ENCODE results near the gene PTPRK. TPM values are rescaled to one million over a fixed set of nuclear protein-coding genes. Genes with fewer than 3 reads are reported as not detected.
A peak's percentile ranks its signal among the peaks of the same experiment; 100 is the strongest.

The PTPRK gene
- total and polyA plus RNA-seq, 7 donors, result 6.0 to 51.3 (median 46.7) TPM

GRCh38 chr6:128149796-128150195 lies 370.6 kb downstream of the PTPRK start:
- no peaks in the 10 kb centered on the region for H3K9me3 ChIP-seq
- WGBS, 2 donors, result 98 to 99% methylated on average over 1 of the region's 1 CpG
- no peak for TF ChIP-seq POLR2A (IDR thresholded peaks at IDR 0.05)
- TF ChIP-seq EP300 (IDR thresholded peaks at IDR 0.05), result no peak
- TF ChIP-seq CTCF (IDR thresholded peaks at IDR 0.05), result no peak
- TF ChIP-seq POLR2AphosphoS5 (IDR thresholded peaks at IDR 0.05), result no peak
- no peaks in the 10 kb centered on the region for H3K27me3 ChIP-seq
- H3K4me3 ChIP-seq, result no peak overlapping the region
- H3K27ac ChIP-seq, result no peak overlapping the region
- no peaks in the 10 kb centered on the region for H3K36me3 ChIP-seq
- no peak for DNase-seq
- intact Hi-C loops (cut with DNase I), result no loop called here
- no peaks in the 10 kb centered on the region for H3K4me1 ChIP-seq

- no peak overlapping the region for H3K27ac ChIP-seq
- WGBS, 2 donors, result 60 to 84% methylated on average over 1 of the region's 1 CpG
- no peak for DNase-seq
- H3K9me3 ChIP-seq, result no peaks in the 10 kb centered on the region
- H3K27me3 ChIP-seq, result no peaks in the 10 kb centered on the region
- TF ChIP-seq POLR2AphosphoS5 (IDR thresholded peaks at IDR 0.05), result no peak
- TF ChIP-seq POLR2A (IDR thresholded peaks at IDR 0.05), result no peak
- TF ChIP-seq EP300 (IDR thresholded peaks at IDR 0.05), result no peak
- no peak for TF ChIP-seq CTCF (IDR thresholded peaks at IDR 0.05)
- H3K4me3 ChIP-seq, result no peak overlapping the region
- intact Hi-C loops (cut with DNase I), result no loop called here
- H3K36me3 ChIP-seq, result no peaks in the 10 kb centered on the region
- H3K4me1 ChIP-seq, result peaks cover 0 to 12% (median 3%) of the 10 kb centered on the region in 4 donors
Observed at GRCh38 chr6:128144320-128144719, 376.1 kb downstream of the PTPRK start.

- H3K27me3 ChIP-seq, result no peaks in the 10 kb centered on the region
- no peak for TF ChIP-seq EP300 (IDR thresholded peaks at IDR 0.05)
- TF ChIP-seq CTCF (IDR thresholded peaks at IDR 0.05), result no peak
- no peak for TF ChIP-seq POLR2AphosphoS5 (IDR thresholded peaks at IDR 0.05)
- H3K4me3 ChIP-seq, result no peak overlapping the region
- no peak overlapping the region for H3K27ac ChIP-seq
- intact Hi-C loops (cut with DNase I), result no loop called here
- no peaks in the 10 kb centered on the region for H3K36me3 ChIP-seq
- peaks cover 0 to 29% (median 3%) of the 10 kb centered on the region in 4 donors for H3K4me1 ChIP-seq
- H3K9me3 ChIP-seq, result no peaks in the 10 kb centered on the region
- DNase-seq, result no peak
Observed at GRCh38 chr6:128141932-128142331, 378.5 kb downstream of the PTPRK start.

- TF ChIP-seq POLR2A (IDR thresholded peaks at IDR 0.05) (no peak), CTCF (IDR thresholded peaks at IDR 0.05) (no peak), EP300 (IDR thresholded peaks at IDR 0.05) (no peak), POLR2AphosphoS5 (IDR thresholded peaks at IDR 0.05) (no peak)
- intact Hi-C loops (cut with DNase I), result loop anchor here (10.0 kb wide), 1 partner anchor 385 kb away; the partner anchor contains the start of gene PTPRK
- no peak overlapping the region for H3K4me3 ChIP-seq
- WGBS, 2 donors, result 48 to 66% methylated on average over 1 of the region's 1 CpG
- no peaks in the 10 kb centered on the region for H3K27me3 ChIP-seq
- no peak for DNase-seq
- H3K36me3 ChIP-seq, result no peaks in the 10 kb centered on the region
- H3K9me3 ChIP-seq, result no peaks in the 10 kb centered on the region
- peaks cover 0 to 32% (median 3%) of the 10 kb centered on the region in 4 donors for H3K4me1 ChIP-seq
- peak overlapping the region in 1 of 4 donors; percentile 33 for H3K27ac ChIP-seq
Observed at GRCh38 chr6:128139519-128139918, 380.9 kb downstream of the PTPRK start.

- Histone ChIP-seq H3K27me3 (no peaks in the 10 kb centered on the region), H3K27ac (no peak overlapping the region), H3K4me1 (peaks cover 0 to 32% (median 3%) of the 10 kb centered on the region in 4 donors), H3K36me3 (no peaks in the 10 kb centered on the region), H3K4me3 (no peak overlapping the region), H3K9me3 (no peaks in the 10 kb centered on the region)
- no peak for DNase-seq
- WGBS, 2 donors, result 92% methylated on average over 1 of the region's 1 CpG
- intact Hi-C loops (cut with DNase I), result loop anchor here (10.0 kb wide), 1 partner anchor 386 kb away; the partner anchor contains the start of gene PTPRK
- TF ChIP-seq CTCF (IDR thresholded peaks at IDR 0.05) (no peak), EP300 (IDR thresholded peaks at IDR 0.05) (no peak), POLR2AphosphoS5 (IDR thresholded peaks at IDR 0.05) (no peak), POLR2A (IDR thresholded peaks at IDR 0.05) (no peak)
Observed at GRCh38 chr6:128138694-128139093, 381.7 kb downstream of the PTPRK start.

Measured in sigmoid colon (tissue), 7 donors.